Measurements from ENCODE around the gene ZAR1L.
A peak's percentile ranks its signal among the peaks of the same experiment; 100 is the strongest.
"Not testable (repeated sequence)": the region's sequence is repeated elsewhere in the genome, so short reads cannot be mapped to it uniquely, and the experiment has no call there.

The ZAR1L gene

GRCh38 chr13:32315238-32316027, at the start of gene ZAR1L, which contains the start of gene BRCA2:
TSS of gene ZAR1L (minus strand) at chr13:32315363. CDS start at chr13:32311925, 3,438 bp downstream.
TSS of gene BRCA2 (plus strand) at chr13:32315508. CDS start at chr13:32316461, 953 bp downstream.
- peak; percentile 86 for DNase-seq (ENCODE audit: low spot score)

DNA sequence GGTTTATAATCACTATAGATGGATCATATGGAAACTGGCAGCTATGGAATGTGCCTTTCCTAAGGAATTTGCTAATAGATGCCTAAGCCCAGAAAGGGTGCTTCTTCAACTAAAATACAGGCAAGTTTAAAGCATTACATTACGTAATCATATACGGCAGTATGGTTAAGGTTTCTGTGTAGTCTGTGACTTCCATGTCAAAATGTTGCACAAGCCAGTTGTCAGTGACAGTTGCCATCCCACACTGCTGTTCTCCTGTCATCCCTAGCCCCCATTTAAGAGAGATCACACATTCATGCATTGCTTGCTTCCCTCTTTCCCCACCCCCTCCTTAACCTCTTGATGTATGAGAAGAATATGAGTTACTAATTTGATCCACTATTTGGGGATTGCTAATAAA, 47.4 kb upstream of the ZAR1L start:
- peak; percentile 29 for DNase-seq (ENCODE audit: low spot score)

GRCh38 chr13:32355935-32356334, 40.8 kb upstream of the ZAR1L start:
- not testable (repeated sequence) for DNase-seq (ENCODE audit: low spot score)

- no peak for DNase-seq (ENCODE audit: low spot score)
These were observed 38.9 kb upstream of the ZAR1L start for GRCh38 chr13:32354040-32354439.

DNA sequence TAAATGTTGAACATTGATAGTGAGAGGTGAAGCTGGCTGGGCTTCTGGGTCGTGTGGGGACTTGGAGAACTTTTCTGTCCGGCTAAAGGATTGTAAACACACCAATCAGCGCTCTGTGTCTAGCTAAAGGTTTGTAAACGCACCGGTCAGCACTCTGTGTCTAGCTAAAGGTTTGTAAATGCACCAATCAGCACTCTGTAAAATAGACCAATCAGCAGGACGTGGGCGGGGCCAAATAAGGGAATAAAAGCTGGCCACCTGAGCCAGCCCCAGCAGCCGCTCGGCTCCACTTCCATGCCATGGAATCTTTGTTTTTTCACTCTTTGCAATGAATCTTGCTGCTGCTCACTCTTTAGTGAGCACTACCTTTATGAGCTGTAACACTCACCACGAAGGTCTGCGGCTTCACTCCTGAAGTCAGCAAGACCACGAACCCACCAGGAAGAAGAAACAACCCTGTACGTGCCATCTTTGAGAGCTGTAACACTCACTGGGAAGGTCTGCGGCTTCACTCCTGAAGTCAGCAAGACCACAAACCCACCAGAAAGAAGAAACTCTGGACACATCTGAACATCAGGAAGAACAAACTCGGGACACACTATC, 35.8 kb upstream of the ZAR1L start:
- DNase-seq (ENCODE audit: low spot score), result not testable (repeated sequence)

- DNase-seq (ENCODE audit: low spot score), result no peak
These were observed 32.5 kb upstream of the ZAR1L start for GRCh38 chr13:32347651-32348050.

DNA sequence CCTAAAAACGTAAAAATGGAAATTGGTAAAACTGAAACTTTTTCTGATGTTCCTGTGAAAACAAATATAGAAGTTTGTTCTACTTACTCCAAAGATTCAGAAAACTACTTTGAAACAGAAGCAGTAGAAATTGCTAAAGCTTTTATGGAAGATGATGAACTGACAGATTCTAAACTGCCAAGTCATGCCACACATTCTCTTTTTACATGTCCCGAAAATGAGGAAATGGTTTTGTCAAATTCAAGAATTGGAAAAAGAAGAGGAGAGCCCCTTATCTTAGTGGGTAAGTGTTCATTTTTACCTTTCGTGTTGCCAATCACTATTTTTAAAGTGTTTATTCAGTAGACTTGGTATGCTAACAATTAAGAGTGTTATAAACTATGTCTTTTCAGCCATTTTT, 25.8 kb upstream of the ZAR1L start:
- no peak for DNase-seq (ENCODE audit: low spot score)

DNA sequence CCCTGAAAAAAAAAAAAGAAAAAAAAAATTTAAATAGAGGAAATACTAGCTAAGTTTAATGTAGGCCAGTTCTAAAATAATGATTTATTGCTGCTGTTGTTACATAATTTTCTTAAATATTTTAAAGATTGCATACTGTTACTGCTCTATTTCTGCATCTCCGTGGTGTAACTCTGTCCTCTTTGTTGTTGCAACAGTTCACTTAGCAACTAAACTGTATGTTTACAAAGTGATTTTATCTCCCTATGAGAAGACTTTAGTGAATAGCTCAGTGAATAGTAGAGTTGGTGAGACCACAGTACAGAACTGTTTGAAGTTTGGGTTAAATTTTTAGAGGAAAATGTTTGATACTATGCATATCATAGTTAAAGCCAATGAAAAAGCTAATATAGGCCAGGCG, 19.5 kb upstream of the ZAR1L start:
- no peak for DNase-seq (ENCODE audit: low spot score)

GRCh38 chr13:32330441-32330840, 15.3 kb upstream of the ZAR1L start:
- DNase-seq (ENCODE audit: low spot score), result no peak

DNA sequence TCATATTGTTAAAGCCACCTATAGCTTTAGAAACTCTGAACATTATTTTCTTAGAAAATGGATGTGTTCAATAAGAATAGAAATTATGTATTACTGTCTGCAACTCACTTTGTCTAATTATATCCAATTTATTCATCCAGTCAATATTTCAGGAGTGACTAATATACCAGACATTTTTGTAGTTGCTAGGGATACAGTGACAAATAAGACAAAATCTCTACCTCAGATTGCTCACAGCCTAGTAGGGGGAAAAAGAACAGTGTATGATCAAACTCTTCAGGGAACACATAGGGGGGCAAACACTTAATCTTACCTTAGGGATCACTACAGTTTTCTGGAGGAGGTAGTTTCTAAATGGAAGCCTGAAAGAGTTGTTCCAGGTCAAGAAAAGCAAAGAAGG, 8.7 kb upstream of the ZAR1L start:
- DNase-seq (ENCODE audit: low spot score), result no peak

DNA sequence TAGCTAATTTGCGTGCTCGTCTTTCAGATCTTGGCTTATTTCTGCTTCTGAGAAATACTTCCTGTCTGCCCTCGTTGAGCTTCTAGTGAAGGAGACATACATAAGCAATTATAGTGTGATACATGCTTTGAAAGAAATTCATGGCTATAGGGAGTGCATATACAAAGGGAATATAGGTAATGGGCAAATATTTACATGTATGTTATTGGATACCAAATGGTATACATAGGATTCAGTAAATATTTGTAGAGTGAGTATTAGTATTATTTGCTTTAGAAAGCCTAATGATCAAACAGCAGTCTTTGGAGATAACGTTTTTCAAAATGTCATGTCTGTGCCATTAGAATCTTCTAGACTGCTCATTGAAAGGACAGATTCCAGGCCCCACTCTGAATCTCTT, 5.4 kb upstream of the ZAR1L start:
- no peak for DNase-seq (ENCODE audit: low spot score)

DNA sequence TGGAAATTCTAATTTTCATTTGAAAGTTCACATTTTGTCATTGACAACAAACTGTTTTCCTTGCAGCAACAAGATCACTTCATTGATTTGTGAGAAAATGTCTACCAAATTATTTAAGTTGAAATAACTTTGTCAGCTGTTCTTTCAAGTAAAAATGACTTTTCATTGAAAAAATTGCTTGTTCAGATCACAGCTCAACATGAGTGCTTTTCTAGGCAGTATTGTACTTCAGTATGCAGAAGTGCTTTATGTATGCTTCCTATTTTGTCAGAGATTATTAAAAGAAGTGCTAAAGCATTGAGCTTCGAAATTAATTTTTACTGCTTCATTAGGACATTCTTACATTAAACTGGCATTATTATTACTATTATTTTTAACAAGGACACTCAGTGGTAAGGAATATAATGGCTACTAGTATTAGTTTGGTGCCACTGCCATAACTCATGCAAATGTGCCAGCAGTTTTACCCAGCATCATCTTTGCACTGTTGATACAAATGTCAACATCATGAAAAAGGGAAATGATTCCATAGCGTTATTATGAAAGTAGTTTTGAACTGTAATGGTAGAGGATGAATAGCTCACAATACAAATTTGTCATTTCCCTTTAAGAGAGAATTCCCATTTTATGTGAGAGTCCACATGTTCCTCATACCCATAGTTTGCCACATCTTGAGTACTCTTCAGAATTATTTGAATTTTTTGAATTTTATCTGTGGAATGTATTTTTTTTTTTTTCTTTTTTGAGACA, 2.7 kb upstream of the ZAR1L start:
- DNase-seq (ENCODE audit: low spot score), result no peak

DNA sequence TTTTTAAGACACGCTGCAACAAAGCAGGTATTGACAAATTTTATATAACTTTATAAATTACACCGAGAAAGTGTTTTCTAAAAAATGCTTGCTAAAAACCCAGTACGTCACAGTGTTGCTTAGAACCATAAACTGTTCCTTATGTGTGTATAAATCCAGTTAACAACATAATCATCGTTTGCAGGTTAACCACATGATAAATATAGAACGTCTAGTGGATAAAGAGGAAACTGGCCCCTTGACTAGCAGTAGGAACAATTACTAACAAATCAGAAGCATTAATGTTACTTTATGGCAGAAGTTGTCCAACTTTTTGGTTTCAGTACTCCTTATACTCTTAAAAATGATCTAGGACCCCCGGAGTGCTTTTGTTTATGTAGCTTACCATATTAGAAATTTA, 1.3 kb upstream of the ZAR1L start:
- DNase-seq (ENCODE audit: low spot score), result no peak

- no peak for DNase-seq (ENCODE audit: low spot score)
These were observed 821 bp upstream of the ZAR1L start for GRCh38 chr13:32316028-32316339.

DNA sequence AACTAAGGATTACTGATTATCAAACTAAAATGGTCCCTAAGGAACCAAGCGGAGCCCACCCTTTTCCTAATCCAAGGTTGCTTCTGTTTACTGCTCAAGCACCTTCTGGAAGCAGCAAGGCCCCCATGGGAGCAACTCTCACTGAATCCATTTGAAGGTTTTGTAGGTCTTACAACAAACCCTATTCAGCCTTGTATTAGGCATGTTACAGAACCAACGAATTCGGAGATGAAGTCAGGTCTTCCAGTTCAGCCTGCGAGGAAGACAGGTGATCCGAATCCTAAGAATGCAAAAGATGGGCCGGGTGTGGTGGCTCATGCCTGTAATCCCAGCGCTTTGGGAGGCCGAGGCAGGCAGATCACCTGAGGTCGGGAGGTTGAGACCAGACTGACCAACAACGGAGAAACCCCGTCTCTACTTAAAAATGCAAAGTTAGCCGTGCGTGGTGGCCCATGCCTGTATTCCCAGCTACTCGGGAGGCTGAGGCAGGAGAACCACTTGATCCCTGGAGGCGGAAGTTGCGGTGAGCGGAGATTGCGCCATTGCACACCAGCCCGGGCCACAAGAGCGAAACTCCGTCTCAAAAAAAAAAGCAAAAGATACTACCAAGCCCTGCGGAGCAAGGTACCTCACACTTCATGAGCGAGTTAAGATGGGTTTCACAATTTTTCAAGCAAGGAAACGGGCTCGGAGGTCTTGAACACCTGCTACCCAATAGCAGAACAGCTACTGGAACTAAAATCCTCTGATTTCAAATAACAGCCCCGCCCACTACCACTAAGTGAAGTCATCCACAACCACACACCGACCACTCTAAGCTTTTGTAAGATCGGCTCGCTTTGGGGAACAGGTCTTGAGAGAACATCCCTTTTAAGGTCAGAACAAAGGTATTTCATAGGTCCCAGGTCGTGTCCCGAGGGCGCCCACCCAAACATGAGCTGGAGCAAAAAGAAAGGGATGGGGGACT, 609 bp downstream of the ZAR1L start:
- peak; percentile 18 for DNase-seq (ENCODE audit: low spot score)

GRCh38 chr13:32311188-32311897, 3.8 kb downstream of the ZAR1L start:
- no peak for DNase-seq (ENCODE audit: low spot score)

- peak; percentile 39 for DNase-seq (ENCODE audit: low spot score)
These were observed 4.9 kb downstream of the ZAR1L start for GRCh38 chr13:32310134-32310706.

- no peak for DNase-seq (ENCODE audit: low spot score)
These were observed 5.6 kb downstream of the ZAR1L start for GRCh38 chr13:32309312-32310133.

DNA sequence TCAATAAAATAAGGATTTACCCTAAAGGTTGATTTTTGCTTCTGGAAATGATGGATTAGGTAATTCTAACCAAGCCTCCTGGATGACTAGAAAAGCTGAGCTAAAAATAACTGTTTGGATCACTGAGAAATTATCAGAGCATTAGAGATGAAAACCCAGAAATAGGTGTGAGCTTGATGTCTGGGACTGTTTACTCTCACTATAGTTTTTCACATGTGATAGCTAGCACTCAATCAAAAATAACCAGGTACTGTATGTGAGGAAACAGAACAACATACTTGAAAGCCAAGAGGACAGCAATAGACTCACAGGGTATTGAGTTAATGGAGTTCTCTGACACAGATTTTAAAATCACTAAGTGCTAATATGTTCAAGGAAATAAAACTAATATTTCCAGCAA, 9.5 kb downstream of the ZAR1L start:
- DNase-seq (ENCODE audit: low spot score), result no peak

DNA sequence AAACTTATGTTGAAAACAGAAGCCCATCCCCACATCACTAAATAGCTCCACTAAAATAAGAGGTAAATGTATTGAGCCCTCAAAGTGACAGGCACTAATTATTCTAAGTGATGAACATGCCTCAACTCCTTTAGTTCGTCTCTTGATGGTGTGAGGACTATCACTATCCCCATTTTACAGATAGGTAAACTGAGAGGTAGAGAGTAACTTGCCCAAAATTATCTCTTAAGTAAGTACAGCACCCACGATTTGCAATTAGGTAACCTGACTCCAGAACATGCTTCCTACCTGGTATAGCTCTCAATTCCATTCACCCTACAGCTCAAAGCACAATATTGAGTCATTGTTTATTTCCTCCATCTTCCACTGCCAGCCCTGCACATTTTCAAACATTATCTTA, 12.7 kb downstream of the ZAR1L start:
- no peak for DNase-seq (ENCODE audit: low spot score)

All from putamen (tissue), 1 donor.